B cell (primary cell): ENCODE data around the gene HTR6.

ENCODE experiments used
- CTCF ChIP-seq: fragments of 200-600 bp; IDR thresholded peaks from one replicate; pipeline ENCODE4 v1.8.0; 2022; ENCODE audit warnings: antibody characterized with exemption, mild to moderate bottlenecking
- EZH2 ChIP-seq: IDR thresholded peaks from 2 replicates; pipeline ENCODE4 v1.6.1; 2012; ENCODE audit warnings: borderline replicate concordance, low read depth, mild to moderate bottlenecking, moderate library complexity, low read length; ENCODE audit not compliant: insufficient read depth, poor library complexity, severe bottlenecking

GRCh38 chr1:19650416-19651140 lies 14.1 kb upstream of the HTR6 start:
- TF ChIP-seq CTCF (no peak), EZH2 (no peak)
